ENCODE results near the gene COL18A1. TPM values are rescaled to one million over a fixed set of nuclear protein-coding genes. Genes with fewer than 3 reads are reported as not detected.

Gene COL18A1
- polyA plus RNA-seq, 1 of the 3 experiments (the other 2 are of a cell fraction): 118 TPM

GRCh38 chr21:45453308-45453950 is 48.5 kb downstream of the COL18A1 start:
- Histone ChIP-seq H2AFZ (ENCODE audit: low read depth) (no peak overlapping the region), H3K4me2 (no peak overlapping the region), H3K27me3 (ENCODE audit: insufficient read depth) (no peaks in the 10 kb centered on the region), H3F3A (replicated peaks; ENCODE audit: insufficient read depth) (peaks cover 18% of the 10 kb centered on the region), H3K79me2 (ENCODE audit: insufficient read depth) (peaks cover 65% of the 10 kb centered on the region), H3K4me3 (ENCODE audit: low read depth in 2 of 2, low read length in 1 of 2) (no peak overlapping the region), H3K9me2 (no peaks in the 10 kb centered on the region), H4K20me1 (ENCODE audit: insufficient read depth) (peaks cover 86% of the 10 kb centered on the region), H3K4me1 (ENCODE audit: control insufficient read depth in 1 of 2, insufficient read depth in 2 of 2, low read depth in 1 of 2, low read length in 1 of 2) (peaks cover 0 to 14% of the 10 kb centered on the region in 2 experiments; a peak in 1 of 4 replicates), H3K9me3 (no peaks in the 10 kb centered on the region), H3K36me3 (replicated peaks in 1 of 2; ENCODE audit: control insufficient read depth in 1 of 2, insufficient read depth in 2 of 2, low read length in 1 of 2) (peaks cover 0 to 5% of the 10 kb centered on the region in 2 experiments), H3K9ac (no peak overlapping the region), H3K27ac (ENCODE audit: low read depth in 2 of 2, low read length in 1 of 2) (no peak overlapping the region)
- POLR2A ChIA-PET: no interaction called here
- no peak for DNase-seq
- 95% methylated on average over 10 of the region's 13 CpGs for WGBS (ENCODE audit: low lambda C conversion rate)
- no peak for TF ChIP-seq TCF12 (IDR thresholded peaks at IDR 0.05)
- no peak for TF ChIP-seq SIN3A (IDR thresholded peaks at IDR 0.05; ENCODE audit: borderline replicate concordance, low read depth, low read length)
- TF ChIP-seq POLR2AphosphoS5 (IDR thresholded peaks at IDR 0.05; ENCODE audit: low read depth, low read length): no peak
- no peak for TF ChIP-seq JUND (IDR thresholded peaks at IDR 0.05)
- no peak for TF ChIP-seq CHD2 (IDR thresholded peaks at IDR 0.05; ENCODE audit: low read length, partially characterized antibody)
- CTCF ChIA-PET: interaction anchor here (0.8 to 2.1 kb wide), 6 partner anchors 9 to 313 kb away, joined by 3 to 6 read pairs (median 5); no protein-coding TSS in a partner anchor

DNA sequence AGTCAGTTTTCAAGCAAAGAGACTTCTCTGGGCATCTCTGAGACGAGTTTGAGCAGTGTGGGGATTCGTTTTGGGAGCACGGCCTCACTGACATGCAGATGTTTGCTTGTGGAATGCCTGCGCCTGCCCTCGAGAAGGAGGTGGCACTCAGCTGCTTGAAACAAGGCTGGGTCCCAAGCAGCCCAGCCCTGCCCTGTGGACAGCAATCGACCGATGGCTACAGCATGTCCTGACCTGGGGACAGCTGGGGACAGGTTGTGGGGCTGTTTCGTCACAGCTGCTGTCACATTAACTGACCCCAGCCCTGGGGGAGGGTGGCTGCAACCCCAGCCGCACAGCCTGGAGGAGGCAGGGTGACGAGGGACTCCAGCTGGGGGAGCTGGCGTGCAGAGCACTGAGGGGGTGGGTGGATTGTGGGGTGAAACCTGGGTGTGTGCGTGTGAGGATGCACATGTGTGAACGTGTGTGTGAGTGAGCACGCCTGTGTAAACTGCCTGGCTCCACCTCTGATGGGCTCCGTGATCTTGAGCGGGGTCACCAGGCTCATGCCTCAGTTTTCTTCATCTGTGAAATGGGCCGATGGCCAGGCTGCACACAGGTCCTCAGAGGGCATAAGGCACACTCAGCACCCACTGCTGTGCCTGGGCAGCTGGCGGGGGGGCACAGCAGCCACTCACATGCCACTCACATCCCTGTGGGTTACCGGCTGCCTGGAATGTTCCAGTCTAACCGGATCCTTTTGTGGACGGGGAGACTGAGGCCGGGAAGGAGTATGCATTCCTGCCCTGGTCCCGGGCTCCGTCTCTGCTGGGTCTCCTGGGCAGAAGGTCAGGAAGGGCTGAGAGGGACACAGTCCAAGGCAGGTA is 49.3 kb downstream of the COL18A1 start:
- Histone ChIP-seq H3K27me3 (ENCODE audit: insufficient read depth) (no peaks in the 10 kb centered on the region), H3K36me3 (replicated peaks in 1 of 2; ENCODE audit: control insufficient read depth in 1 of 2, insufficient read depth in 2 of 2, low read length in 1 of 2) (peaks cover 0 to 5% of the 10 kb centered on the region in 2 experiments), H3K4me1 (ENCODE audit: control insufficient read depth in 1 of 2, insufficient read depth in 2 of 2, low read depth in 1 of 2, low read length in 1 of 2) (peaks cover 0 to 13% of the 10 kb centered on the region in 2 experiments; a peak in 1 of 4 replicates), H3F3A (replicated peaks; ENCODE audit: insufficient read depth) (peaks cover 18% of the 10 kb centered on the region), H3K9me2 (no peaks in the 10 kb centered on the region), H3K4me2 (no peak overlapping the region; the same call in 1 of the 2 replicates), H3K4me3 (ENCODE audit: low read depth in 2 of 2, low read length in 1 of 2) (no peak overlapping the region), H2AFZ (ENCODE audit: low read depth) (no peak overlapping the region), H3K9ac (no peak overlapping the region), H3K9me3 (no peaks in the 10 kb centered on the region), H3K79me2 (ENCODE audit: insufficient read depth) (peaks cover 56% of the 10 kb centered on the region), H4K20me1 (ENCODE audit: insufficient read depth) (peaks cover 79% of the 10 kb centered on the region), H3K27ac (ENCODE audit: low read depth in 2 of 2, low read length in 1 of 2) (no peak overlapping the region)
- TF ChIP-seq CHD2 (IDR thresholded peaks at IDR 0.05; ENCODE audit: low read length, partially characterized antibody): no peak
- no peak for TF ChIP-seq FOXJ3 (CRISPR knock-in tag; IDR thresholded peaks at IDR 0.05)
- no peak for TF ChIP-seq JUND (IDR thresholded peaks at IDR 0.05)
- TF ChIP-seq NRF1 (IDR thresholded peaks at IDR 0.05; ENCODE audit: low read depth, low read length): no peak
- TF ChIP-seq IRF3 (IDR thresholded peaks at IDR 0.05; ENCODE audit: low read depth, low read length): no peak
- TF ChIP-seq, protein P1, sequence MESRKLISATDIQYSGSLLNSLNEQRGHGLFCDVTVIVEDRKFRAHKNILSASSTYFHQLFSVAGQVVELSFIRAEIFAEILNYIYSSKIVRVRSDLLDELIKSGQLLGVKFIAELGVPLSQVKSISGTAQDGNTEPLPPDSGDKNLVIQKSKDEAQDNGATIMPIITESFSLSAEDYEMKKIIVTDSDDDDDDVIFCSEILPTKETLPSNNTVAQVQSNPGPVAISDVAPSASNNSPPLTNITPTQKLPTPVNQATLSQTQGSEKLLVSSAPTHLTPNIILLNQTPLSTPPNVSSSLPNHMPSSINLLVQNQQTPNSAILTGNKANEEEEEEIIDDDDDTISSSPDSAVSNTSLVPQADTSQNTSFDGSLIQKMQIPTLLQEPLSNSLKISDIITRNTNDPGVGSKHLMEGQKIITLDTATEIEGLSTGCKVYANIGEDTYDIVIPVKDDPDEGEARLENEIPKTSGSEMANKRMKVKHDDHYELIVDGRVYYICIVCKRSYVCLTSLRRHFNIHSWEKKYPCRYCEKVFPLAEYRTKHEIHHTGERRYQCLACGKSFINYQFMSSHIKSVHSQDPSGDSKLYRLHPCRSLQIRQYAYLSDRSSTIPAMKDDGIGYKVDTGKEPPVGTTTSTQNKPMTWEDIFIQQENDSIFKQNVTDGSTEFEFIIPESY (IDR thresholded peaks at IDR 0.05; ENCODE audit: borderline replicate concordance, low read depth): no peak
- TF ChIP-seq MXI1 (IDR thresholded peaks at IDR 0.05; ENCODE audit: low read depth, low read length): no peak
- TF ChIP-seq, protein P2, sequence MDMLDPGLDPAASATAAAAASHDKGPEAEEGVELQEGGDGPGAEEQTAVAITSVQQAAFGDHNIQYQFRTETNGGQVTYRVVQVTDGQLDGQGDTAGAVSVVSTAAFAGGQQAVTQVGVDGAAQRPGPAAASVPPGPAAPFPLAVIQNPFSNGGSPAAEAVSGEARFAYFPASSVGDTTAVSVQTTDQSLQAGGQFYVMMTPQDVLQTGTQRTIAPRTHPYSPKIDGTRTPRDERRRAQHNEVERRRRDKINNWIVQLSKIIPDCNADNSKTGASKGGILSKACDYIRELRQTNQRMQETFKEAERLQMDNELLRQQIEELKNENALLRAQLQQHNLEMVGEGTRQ (IDR thresholded peaks at IDR 0.05; ENCODE audit: borderline replicate concordance, low read depth, low read length): no peak
- no peak for TF ChIP-seq RXRA (IDR thresholded peaks at IDR 0.05; ENCODE audit: borderline replicate concordance, low read depth)
- TF ChIP-seq FOSL2 (IDR thresholded peaks at IDR 0.05; ENCODE audit: borderline replicate concordance, low read depth): no peak
- TF ChIP-seq NFIC (IDR thresholded peaks at IDR 0.05; ENCODE audit: borderline replicate concordance): no peak
- POLR2A ChIA-PET: no interaction called here
- WGBS (ENCODE audit: low lambda C conversion rate): 93% methylated on average over 19 of the region's 24 CpGs
- CTCF ChIA-PET: interaction anchor here (0.8 to 2.1 kb wide), 6 partner anchors 9 to 314 kb away, joined by 3 to 6 read pairs (median 5); no protein-coding TSS in a partner anchor
- no peak for DNase-seq
